Stimulated activated CD8-positive, alpha-beta memory T cell treated with anti-CD3 and anti-CD28 coated beads, Interleukin-4, amount 100 ng/mL, for 4 hours (primary cell): ENCODE measurements around the gene NEU4.
"Not testable (repeated sequence)": the region's sequence is repeated elsewhere in the genome, so short reads cannot be mapped to it uniquely, and the experiment has no call there.

ENCODE experiments used
- DNase-seq, 2 donors: peaks; one replicate each; pipeline ENCODE4 v3.0.0-alpha.2; 2020; ENCODE audit warnings: low read depth in 2 of 2, low spot score in 1 of 2

The NEU4 gene

DNA sequence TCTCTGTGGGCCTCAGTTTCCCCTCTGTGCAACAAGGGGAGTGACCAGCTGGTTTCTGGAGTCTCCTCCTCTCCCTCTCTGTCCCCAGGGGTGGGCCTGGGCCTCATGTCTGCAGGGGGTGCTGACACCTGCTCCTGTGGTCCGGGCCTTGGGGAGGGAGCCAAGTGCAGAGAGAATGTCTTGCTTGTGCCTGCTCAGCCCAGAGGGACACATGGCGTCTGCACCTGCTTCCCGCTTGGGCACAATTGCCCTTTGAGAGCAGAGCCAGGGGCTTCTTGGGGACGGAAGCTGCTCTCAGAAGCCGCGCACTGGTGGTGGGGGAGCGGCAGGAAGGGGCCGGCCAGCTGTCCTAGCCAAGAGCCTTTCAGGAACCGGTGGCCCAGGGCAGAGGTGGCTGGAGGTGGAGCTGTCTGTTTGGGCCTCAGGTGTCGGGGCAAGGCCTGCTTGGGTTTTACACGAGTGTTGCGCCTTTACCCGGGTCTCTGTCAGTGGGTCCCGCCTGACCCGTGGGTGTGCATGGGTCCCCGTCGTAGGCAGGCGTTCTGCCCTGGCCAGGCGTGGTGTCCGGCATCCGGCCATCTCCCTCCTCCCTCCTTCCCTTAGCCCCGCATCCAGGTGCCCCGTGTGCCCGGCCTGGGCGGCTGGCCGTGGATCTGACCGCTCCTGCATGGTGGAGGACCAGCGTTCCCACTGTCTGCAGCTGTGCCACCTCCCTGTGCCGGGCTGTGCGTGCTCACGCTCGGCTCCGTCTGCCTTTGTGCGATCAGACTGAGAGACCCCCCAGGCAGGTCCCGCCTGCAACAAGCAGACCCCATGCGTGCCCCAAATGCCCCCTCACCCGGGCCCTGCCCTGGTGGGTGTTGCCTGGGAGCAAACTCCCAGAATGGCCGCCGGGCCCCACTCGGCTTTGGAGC, 4.0 kb downstream of the NEU4 start:
- DNase-seq, result no peak

DNA sequence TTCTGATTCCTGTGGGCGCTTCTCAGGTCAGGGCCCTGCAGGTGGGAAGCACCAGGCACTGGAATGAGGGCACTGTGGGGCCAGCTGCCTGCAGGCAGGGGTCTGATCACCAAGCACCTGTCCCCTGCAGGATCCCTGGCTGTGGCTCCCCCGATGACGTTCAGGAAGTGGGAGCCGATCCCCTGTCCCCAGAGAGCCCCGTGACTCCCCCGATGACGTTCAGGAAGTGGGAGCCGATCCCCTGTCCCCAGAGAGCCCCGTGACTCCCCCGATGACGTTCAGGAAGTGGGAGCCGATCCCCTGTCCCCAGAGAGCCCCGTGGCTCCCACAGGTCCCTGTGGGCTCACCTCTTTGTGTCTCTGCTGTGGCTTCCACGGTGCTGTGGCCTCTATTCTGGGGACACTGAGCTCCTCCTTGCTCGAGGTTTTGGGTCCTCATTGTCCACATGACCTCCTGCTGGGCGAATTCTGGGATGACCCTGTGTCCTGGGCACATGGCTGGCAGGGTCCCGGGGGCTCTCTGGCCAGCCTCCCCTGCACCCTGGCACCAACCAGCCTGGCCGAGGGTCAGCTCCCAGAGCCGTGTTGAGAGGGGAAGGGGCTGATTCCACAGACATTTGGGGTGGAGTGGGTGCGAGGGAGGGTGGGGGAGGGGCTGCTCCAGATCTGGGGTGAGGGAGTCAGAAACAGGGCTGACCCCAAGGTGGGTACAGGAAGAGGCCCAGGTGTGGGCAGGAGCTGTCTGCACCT, 4.8 kb downstream of the NEU4 start:
- no peak for DNase-seq

DNA sequence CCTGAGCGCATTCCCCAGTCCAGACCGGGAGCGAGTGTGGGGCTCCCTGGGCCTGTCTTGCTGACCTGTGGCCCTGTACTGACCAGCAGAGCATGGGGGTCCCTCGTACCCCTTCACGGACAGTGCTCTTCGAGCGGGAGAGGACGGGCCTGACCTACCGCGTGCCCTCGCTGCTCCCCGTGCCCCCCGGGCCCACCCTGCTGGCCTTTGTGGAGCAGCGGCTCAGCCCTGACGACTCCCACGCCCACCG, 5.3 kb downstream of the NEU4 start:
- DNase-seq, result no peak

DNA sequence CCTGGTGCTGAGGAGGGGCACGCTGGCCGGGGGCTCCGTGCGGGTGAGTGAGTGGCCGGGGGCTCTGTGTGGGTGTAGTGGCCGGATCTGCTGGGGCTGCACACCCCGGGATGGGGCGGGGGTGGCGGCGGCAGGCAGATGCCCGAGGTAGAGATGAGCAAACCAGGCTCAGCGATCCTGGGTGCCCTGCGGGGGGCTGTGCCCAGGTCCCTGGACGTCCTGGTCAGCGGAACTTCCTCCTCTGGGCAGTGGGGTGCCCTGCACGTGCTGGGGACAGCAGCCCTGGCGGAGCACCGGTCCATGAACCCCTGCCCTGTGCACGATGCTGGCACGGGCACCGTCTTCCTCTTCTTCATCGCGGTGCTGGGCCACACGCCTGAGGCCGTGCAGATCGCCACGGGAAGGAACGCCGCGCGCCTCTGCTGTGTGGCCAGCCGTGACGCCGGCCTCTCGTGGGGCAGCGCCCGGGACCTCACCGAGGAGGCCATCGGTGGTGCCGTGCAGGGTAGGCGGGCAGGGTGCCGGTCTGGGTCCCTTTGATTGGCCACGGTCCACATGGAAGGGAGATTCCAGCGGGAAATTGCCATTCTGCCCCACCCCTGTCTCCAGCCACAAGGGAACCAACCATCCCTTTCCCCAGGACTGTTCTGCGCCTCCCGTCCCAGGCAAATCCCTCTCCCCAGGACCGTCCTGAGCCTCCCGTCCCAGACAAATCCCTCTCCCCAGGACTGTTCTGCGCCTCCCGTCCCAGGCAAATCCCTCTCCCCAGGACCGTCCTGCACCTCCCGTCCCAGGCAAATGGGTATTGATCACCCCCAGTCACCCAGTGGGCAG, 5.9 kb downstream of the NEU4 start:
- DNase-seq, result no peak

DNA sequence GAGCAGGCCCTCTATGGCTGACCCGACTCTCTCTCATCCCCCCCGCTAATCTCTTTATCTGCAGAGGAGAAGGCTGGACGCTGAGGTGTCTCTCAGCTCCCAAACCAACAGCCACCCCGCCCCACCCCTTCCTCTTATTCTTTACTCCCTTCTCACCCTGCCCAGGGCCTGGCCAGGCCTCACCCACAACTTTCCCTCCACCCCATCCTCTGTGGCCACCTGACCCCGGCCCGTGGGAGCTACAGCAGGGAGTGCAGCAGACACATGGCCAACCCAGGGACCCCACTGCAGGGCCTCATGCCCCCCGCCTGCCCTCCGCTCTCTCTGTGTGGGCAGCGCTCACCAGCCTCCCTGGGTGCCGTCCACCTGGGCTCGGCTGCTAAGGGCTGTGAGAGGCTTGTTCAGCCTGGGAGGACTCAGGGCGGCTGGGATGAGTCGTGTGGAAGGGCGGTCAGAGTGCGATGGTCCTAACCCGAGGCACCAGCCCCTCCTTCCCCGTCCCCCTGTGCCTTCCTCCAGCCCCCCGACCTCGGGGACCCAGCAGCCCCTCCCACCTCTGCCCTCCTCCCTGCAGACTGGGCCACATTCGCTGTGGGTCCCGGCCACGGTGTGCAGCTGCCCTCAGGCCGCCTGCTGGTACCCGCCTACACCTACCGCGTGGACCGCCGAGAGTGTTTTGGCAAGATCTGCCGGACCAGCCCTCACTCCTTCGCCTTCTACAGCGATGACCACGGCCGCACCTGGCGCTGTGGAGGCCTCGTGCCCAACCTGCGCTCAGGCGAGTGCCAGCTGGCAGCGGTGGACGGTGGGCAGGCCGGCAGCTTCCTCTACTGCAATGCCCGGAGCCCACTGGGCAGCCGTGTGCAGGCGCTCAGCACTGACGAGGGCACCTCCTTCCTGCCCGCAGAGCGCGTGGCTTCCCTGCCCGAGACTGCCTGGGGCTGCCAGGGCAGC, 6.8 kb downstream of the NEU4 start:
- no peak for DNase-seq

DNA sequence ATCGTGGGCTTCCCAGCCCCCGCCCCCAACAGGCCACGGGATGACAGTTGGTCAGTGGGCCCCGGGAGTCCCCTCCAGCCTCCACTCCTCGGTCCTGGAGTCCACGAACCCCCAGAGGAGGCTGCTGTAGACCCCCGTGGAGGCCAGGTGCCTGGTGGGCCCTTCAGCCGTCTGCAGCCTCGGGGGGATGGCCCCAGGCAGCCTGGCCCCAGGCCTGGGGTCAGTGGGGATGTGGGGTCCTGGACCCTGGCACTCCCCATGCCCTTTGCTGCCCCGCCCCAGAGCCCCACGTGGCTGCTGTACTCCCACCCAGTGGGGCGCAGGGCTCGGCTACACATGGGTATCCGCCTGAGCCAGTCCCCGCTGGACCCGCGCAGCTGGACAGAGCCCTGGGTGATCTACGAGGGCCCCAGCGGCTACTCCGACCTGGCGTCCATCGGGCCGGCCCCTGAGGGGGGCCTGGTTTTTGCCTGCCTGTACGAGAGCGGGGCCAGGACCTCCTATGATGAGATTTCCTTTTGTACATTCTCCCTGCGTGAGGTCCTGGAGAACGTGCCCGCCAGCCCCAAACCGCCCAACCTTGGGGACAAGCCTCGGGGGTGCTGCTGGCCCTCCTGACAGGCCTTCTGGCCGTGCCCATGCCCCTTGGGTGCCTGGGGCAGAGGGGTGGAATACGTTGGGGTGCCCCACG, 7.6 kb downstream of the NEU4 start:
- DNase-seq, result no peak

DNA sequence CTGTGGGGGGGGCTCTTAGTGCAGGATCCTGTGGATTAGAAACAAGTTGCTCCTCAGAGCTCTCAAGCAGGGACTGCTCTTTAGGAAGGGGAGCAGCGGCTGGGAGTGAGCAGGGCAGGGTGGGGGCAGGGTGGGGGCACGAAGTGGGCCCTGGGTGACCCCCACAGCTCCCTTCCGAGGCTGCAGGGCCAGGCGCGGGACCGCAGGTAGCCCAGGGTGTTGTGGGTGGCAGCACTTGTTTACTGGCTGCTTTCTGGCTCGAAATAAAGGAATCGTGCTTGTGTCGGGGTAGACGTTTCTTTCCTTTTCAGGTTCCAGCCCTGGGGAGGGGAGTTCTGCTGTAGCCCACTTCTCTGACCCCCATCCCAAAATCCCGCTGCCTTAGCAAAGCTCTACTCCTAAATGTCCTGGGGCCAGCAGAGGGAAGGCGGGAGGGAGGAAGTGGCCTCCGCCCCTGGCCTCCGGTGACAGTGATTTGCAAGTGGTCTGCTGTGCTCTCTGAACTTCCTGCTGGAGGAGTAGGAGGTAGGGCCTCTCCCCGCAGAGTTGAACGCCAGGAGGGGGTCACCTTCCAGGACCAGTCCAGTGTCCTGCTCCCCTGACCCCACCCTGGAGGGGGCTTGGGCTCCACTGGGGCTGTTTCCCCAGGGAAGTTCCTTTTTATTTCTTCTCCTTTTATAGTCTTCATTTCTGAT, 8.3 kb downstream of the NEU4 start:
- no peak for DNase-seq

DNA sequence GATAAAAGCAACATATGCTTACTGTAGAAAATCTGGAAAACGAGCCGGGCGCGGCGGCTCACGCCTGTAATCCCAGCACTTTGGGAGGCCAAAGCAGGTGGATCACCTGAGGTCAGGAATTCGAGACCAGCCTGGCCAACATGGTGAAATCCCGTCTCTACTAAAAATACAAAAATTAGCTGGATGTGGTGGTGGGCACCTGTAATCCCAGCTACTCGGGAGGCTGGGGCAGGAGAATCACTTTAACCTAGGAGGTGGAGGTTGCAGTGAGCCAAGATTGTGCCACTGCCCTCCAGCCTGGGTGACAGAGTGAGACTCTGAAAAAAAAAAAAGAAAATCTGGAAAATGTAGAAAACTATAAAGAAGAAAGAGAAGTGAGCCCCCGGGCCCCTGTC, 8.8 kb downstream of the NEU4 start:
- not testable (repeated sequence) for DNase-seq

DNA sequence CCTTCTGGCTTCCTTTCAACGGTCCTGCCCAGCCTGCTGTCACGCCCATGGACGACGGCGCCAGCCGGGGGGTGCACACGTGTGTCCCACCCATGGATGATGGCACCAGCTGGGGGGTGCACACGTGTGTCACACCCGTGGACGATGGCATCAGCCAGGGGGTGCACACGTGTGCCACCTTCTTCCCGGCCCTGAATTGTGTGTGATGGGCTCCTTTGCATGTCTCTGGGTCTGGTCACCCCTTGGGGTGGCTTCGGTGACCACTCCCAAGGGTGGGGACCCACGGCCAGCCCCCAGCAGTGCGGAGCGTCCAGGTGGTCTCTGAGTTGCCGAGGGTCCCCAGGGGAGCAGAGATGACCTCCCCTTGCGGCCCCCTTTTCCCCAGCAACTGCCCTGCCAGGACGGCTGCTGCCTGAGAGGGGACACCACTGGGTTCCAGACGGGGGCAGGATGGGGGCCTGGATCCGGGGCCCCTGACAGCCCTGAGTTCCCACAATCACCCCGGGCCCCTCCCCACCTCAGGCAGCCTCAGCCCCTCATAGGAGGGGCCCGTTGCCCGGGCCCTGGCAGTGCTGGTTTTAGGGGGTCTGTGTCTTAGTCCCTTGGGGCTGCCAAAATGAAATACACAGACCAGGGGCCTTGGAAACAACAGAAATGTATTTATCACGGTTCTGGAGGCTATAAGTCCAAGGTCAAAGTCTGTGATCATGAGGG, 9.4 kb downstream of the NEU4 start:
- no peak for DNase-seq

DNA sequence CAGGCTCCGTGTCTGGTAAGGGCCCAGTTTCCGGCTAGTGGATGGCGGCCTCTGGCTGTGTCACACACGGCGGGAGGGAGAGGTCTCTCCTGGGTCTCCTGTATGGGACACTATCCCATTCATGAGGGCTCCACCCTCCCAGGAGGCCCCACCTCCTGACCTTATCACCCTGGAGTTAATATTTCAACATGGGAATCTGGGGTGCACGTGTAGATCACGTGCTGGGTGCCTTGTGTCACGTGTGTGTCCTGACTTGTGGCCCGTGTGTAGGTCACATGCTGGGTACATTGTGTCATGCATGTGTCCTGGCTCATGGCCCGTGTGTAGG, 9.9 kb downstream of the NEU4 start:
- no peak for DNase-seq

DNA sequence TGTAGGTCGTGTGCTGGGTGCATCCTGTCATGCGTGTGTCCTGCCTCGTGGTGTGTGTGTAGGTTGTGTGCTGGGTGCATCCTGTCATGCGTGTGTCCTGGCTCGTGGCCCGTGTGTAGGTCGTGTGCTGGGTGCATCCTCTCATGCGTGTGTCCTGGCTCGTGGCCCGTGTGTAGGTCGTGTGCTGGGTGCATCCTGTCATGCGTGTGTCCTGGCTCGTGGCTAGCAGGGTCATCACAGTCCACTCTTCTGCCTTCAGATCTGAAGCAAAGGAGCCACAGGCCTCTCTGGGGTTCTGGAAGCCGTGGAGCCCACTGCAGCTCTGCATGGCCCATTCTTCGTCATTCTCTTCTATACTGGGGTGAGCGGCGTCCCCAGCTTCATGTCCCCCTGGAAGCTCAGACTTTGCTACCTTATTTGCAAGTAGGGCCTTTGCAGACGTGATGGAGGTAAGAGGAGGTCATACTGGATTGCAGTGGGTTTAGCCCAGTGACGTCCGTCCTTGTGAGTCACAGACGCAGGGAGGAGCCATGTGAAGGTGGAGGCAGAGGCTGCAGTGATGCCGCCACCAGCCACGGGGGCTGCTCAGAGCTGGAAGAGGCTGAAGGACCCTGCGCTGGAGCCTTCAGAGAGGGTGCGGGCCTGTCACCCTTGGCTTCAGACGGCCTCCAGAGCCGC, 11.1 kb downstream of the NEU4 start:
- not testable (repeated sequence) for DNase-seq

DNA sequence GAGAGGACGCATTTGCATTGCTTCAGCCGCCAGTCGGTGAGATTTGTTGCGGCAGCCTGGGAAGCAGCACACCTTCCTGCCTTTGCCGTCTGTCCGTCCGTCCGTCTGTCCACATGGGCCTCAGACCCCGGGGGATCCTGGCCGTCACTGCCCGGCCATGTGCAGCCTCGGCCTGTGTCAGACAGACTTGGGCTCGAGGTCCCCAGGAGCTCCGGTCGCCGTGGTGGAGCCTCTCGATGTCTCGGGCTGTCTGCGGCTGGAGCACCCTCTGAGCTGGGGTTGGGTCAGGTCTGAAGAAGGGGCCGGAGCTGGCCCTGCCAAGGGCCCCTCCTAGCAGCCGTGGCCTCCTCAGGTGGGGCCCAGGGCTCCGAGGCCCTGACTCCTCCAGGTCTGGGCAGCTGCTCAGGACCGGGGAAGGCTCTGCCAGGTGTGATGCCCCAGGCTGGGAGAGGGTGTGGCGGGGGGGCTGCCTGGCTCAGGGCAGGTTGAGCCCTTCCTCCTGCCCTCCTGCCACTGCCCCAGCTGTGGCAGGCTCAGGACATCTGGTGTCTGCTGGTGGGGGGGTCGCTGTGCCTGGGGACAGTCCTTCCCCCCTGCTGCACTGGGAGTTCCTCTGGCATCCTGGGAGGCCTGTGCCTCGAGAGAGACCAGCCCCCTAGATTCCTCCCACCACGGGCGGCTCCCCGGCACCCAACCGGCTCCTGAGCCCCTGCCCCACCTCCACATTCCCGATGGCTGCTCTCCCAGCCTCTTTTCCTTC, 11.8 kb downstream of the NEU4 start:
- DNase-seq, result no peak

DNA sequence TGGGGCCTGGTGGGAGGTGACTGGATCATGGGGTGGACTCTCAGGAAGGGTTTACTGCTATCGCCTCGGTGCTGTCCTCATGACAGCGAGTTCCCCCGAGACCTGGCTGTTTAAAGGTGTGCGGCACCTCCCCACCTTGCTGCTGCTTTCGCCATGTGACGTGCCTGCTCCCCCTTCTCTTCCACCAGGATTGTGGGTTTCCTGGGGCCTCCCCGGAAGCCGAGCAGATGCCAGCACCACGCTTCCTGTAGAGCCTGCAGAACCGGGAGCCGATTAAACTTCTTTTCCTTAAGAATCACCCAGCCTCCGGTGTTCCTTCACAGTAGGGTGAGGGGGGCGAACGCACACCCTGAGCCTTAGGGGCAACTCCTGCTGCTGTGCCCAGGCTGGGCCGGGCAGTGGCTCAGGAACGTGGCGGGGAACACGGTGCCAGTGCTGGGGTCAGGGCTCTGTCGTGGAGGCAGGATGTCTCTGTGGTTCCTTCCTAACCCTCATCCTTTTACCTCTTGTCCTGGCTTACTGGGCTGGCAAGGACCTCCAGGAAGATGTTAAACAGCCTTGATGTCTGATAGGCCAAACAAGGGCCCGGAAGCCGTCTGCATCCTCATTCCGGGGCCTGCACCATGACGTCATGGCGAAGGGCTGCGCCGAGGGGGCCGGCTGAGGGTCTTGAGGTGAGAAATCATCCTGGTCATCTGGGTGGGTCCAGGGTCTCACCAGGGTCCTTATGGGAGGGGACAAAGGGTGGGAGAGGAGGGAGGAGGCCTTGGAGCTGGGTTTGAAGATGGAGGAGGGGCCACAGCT, 12.7 kb downstream of the NEU4 start:
- DNase-seq, result no peak

DNA sequence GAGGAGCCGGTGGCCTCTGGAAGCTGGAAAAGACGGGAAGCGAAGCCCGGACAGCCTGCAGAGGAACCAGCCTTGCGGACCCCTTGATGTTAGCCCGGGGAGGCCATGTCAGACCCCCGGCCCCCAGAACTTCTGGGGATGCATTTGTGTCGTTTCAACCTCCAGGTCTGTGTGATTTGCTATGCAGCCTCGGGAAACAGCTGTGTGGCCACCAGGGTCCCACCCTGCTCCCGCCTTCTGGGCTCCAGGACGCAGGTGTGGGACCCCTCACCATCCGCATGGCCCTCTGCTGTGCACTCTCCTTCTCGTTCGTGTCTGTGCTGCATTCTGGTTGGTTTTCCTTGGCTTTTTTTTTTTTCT, 13.3 kb downstream of the NEU4 start:
- DNase-seq, result no peak

DNA sequence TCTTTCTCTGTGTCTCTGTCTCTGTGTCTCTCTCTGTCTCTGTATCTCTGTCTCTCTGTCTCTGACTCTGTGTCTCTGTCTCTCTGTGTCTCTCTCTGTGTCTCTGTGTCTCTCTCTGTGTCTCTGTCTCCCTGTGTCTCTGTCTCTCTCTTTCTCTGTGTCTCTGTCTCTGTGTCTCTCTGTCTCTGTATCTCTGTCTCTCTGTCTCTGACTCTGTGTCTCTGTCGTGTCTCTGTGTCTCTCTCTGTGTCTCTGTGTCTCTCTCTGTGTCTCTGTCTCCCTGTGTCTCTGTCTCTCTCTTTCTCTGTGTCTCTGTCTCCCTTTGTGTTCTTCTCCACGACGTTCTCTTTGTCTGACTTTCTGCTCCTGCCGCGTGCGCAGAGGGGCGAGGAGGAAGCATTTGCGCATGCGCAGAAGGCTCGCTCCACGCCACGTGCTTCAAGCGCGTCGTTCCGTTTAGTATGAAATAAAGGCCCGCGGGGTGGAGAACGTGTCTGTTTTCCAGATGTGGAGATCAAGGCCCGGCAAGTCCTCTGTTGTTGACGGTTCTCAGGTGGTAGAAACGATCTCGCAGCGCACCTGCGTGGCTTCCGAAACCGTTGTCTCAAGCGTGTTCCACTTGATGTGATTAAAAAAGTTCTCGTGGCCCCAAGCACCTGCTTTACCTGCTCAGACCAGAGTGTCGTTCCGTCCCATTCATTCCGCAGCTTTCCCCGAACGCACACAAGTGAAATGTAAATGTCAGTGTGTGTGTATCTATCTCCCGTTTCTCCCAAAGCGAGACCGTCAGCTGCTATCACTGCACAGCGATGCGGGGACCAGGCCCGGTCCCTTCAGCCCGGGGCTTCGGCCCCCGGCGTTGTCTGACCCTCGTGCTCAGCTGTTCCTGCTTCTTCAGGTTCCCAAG, 14.8 kb downstream of the NEU4 start:
- not testable (repeated sequence) for DNase-seq

DNA sequence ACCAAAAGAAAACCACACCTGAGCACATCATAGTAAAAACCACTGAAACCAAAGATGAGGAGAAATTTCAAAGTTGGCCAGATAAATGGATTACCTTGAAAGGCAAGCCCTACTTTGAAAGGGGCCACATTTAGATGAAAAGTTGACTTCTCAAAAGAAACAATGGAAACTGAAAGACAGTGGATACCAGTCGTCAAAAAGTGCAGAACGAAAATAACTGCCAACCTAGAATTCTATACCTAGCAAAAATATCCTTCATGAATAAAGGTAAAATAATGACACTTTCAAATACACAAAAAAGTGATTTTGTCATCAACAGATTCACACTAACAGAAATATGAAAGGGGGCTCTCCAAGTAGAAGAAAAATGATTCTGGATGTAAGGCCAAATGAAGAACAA, 18.4 kb downstream of the NEU4 start:
- DNase-seq, result no peak
